GM12891 (cell line): ENCODE results near the gene KDM4B.

Experiments
- POLR2A ChIP-seq: IDR thresholded peaks from 2 replicates; pipeline ENCODE4 v1.6.1; 2011; ENCODE audit warnings: low read depth, low read length, control low read depth
- POLR2AphosphoS5 ChIP-seq: IDR thresholded peaks from 2 replicates; pipeline ENCODE4 v1.6.1; 2011; ENCODE audit warnings: low read depth, low read length, control low read depth

DNA sequence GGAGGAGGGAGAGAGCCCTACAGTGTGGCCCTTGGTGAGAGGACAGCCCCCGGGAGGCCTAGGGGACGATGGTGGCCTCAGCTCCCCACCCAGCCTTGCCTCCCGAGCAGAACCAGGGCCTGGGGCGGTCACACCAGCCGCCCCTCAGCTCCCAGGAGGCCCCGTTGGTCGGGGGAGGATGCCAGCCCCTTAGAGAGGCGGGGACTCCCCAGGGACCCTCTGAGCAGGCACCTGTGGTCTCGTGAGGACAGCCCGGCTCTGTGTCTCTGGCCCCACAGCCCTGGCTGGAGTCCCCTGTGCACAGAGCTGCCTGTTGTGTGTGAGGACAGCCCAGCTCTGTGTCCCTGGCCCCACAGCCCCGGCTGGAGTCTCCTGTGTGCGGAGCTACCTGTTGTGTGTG is 158.8 kb downstream of the KDM4B start:
- TF ChIP-seq POLR2AphosphoS5 (no peak), POLR2A (no peak)
